Measurements from ENCODE around the gene NPEPPS. TPM values are rescaled to one million over a fixed set of nuclear protein-coding genes. Genes with fewer than 3 reads are reported as not detected.
"Not testable (repeated sequence)": the region's sequence is repeated elsewhere in the genome, so short reads cannot be mapped to it uniquely, and the experiment has no call there.

Gene NPEPPS
- 154 TPM for polyA plus RNA-seq (ENCODE audit: insufficient read length)

DNA sequence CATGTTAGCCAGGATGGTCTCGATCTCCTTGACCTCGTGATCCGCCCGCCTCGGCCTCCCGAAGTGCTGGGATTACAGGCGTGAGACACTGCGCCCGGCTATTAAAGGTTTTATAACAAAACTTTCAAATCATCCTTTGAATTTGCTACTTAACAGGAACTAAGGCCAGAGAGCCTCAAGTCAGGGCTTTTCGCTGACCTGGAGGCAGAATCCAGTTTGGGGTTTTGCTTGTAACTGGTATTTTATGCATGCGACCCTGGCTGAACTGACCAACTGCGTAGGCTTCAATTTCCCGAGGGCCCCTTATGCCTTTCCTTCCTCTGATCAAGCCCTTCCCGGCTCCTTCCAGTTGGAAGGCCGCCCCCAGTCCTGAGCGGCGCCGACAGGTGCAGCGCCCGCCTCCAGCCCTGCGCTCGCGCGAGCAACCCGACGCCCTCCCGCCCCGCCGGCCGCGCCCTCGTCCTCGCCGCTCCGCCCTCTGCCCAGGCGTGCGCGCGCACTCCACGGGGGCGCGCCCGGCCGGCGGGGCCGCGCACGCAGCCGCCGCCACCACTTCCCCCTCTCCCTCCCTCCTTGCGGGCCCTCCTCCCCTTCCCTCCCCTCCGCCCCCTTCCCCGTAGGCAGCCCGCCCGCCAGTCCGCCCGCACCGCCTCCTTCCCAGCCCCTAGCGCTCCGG lies at the start of gene NPEPPS:
Gene NPEPPS, plus strand, starts transcription at position 552 of the 676 bp plus-strand sequence. CDS start 193 bp downstream, outside the sequence.
- peak; percentile 89 for DNase-seq

GRCh38 chr17:47491841-47492212 lies 39.1 kb upstream of the NPEPPS start:
- DNase-seq: not testable (repeated sequence)

- DNase-seq: not testable (repeated sequence)
These were observed 31.8 kb upstream of the NPEPPS start for GRCh38 chr17:47499074-47499473.

DNA sequence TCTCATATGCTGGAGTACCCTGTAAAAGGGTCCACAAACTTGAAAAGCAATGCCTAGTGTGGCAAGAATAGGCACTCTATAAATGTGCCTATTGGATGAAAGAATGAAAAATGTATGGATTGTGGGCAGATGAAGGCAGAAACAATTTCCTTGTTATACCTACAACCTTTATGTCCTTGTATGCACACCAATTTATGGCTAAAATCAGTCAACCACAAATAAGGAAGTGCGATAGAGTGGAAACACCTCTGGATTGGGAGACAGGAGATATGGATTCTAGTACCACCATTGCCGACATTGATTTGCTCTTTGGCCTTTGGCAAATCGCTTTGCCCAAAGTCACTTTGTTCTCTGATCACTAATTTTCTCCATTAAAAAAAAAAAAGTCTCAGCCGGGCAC lies 31.4 kb upstream of the NPEPPS start:
- not testable (repeated sequence) for DNase-seq

DNA sequence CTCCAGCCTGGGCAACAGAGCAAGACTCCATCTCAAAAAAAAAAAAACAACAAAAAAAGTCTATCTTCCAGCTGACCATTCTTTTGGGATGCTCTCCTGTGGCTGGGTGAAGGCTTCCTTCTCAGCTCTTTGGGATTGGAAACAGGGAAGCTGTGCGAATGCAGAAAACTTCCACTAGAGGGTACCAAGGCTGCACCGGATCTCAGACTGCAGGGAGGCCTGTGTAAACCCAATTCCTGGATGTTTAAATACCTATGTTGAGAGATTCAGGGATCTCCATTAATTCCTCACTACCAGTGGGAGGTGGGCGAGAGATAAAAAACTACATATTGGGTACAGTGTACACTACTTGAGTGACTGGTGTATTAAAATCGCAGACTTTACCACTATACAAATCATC lies 30.3 kb upstream of the NPEPPS start:
- not testable (repeated sequence) for DNase-seq

DNA sequence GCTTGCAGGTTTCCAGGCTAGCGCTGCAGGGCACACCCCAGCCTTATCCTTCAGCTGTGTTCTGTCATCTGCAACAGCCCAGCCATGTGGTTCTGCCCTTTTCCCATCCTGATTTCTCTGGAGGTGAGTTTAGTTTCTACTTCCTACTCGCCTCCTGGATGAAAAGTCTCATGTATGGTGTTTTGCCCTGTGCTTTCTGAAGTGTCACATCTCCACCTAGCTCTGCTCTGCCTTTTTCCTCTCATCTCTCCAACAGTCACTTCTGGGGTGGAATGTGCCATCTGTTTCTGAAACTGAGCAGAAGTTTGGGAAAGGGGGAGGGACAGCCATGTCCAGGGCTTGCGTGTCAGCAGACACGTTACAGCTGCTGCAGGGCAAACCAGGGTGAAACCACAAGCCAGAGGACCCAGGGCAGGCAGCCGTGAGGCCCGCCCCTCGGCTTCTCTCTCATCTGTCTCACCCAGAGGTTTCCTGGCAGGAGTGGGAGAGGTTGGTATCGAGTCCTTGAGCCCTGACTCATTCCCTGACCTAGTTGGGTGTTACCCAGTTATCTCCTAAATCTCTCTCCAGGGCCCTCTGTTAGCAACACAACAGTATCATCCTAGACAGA lies 28.7 kb upstream of the NPEPPS start:
- not testable (repeated sequence) for DNase-seq

DNA sequence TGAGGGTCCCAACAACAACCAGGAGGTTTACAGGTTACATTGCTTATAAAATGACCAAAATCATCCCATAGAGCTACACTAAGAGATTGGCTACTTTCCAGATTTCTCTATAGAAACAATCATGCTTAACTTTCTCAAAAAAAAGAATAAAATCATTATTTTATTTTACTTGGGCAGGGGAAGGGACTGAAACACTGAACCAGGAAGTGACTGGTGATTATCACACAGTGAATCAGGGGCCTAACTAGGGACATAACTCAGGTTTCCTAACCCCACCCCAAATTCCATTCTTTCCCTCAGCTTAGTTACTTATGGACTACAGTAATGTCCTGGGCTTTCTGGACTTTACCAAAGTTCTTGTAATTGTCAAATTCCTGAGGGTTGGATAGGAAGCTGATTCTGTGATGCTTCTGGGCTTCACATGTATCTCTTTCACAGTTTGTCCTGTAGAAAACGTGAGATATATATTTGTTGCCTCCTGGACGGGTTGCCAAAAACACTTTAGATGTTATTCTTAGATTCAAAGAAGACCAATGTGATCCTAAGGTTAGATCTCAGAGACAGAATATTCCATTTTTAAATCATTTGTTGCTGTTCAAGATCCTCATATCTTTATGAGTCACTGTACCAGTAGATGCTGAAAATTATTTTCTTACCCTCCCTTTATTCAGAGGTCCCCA lies 28.0 kb upstream of the NPEPPS start:
- not testable (repeated sequence) for DNase-seq

DNA sequence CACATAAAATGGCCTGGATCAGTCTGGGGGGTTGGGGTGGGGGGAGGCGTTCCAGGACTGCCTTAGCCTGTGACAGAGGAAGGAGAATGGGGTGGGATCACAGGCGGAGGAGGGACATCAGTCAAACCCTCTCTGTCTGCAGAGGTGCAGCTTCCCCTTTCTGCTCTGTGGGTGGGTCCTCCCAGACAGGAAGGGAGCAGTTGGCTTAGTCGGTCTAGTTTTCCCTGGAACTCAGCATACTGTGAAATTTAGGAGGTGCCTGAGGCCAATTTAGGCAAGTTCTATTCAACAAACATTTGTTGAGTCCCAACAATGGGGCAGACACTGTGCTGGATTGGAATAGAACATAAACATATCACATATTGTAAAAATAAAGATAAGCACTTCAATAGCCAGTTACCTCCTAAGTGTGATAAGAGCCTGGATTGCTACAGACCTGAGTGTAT lies 19.2 kb upstream of the NPEPPS start:
- not testable (repeated sequence) for DNase-seq

- not testable (repeated sequence) for DNase-seq
These were observed 17.6 kb upstream of the NPEPPS start for GRCh38 chr17:47513301-47513700.

GRCh38 chr17:47518880-47519279 lies 12.0 kb upstream of the NPEPPS start:
- not testable (repeated sequence) for DNase-seq

DNA sequence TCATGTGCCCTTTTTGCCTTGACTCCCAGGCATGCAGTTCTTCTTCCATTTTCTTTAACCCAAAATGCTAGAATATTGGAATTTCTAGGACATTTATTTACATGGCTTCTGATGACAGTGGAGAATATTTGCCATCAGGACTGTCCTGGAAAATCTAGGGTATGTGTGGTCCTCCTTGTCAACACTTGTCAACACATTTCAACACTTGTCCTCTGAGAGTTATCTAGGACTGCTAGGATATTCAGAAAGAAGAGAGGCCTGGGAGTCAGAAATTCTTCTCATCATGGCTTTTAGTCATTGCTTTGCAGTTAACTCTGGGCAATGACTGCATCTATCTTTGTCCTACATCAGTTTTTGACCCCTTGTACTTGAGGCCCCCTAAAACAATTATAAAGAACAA lies 11.5 kb upstream of the NPEPPS start:
- not testable (repeated sequence) for DNase-seq

GRCh38 chr17:47520279-47520678 lies 10.6 kb upstream of the NPEPPS start:
- DNase-seq: not testable (repeated sequence)

- DNase-seq: not testable (repeated sequence)
These were observed 9.5 kb upstream of the NPEPPS start for GRCh38 chr17:47521434-47521833.

DNA sequence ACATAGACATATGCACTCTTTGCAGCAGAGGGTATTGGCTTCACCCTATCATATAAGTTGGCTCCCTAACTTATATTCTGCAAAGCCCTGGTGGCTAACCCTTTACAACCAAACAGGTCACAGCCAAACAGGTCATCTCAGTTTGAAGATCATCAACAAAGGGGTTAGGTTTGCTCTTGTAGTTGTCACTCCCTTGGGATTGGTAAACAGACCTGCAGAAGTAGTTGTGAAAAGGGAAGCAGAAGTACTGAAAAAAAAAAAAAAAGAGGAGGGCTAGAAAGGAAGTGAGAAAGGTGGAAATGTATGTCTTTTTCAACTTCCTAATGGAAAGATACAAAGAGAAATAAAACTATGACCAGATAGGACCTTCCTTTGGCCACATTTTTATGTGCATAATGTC lies 8.6 kb upstream of the NPEPPS start:
- not testable (repeated sequence) for DNase-seq

DNA sequence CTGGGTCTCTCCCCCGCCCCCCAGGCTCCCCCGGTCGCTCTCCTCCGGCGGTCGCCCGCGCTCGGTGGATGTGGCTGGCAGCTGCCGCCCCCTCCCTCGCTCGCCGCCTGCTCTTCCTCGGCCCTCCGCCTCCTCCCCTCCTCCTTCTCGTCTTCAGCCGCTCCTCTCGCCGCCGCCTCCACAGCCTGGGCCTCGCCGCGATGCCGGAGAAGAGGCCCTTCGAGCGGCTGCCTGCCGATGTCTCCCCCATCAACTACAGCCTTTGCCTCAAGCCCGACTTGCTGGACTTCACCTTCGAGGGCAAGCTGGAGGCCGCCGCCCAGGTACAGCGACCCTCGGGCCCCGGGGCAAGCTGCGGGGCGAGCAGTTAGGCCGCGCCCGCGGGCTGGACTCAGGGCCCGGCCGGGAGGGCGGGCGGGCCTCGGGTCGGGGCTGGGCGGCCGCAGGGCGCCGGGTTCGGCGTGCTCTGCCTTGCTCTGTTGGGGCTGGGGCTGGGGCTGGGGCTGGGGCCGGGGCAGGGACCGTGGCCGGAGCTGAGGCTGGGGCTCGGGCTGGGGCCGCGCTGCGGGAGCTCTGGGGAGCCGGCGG lies 419 bp downstream of the NPEPPS start:
- DNase-seq: not testable (repeated sequence)

GRCh38 chr17:47539085-47539484 lies 8.2 kb downstream of the NPEPPS start:
- DNase-seq: not testable (repeated sequence)

GRCh38 chr17:47541676-47542075 lies 10.8 kb downstream of the NPEPPS start:
- not testable (repeated sequence) for DNase-seq

DNA sequence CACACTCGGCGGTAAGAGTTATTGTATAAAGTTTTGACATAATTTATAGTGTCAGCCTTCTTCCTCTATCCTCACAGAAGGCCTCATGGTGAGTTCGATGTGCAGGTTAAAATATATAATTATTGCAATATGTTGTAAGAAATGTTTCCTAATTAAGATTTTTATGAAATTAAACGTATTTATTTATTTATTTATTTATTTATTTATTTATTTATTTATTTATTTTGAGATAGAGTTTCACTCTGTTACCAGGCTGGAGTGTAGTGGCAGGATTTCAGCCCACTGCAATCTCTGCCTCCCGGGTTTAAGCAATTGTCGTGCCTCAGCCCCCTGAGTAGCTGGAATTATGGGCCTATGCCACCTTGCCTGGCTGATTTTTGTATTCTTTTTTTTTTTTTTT lies 13.4 kb downstream of the NPEPPS start:
- DNase-seq: not testable (repeated sequence)

- not testable (repeated sequence) for DNase-seq
These were observed 23.8 kb downstream of the NPEPPS start for GRCh38 chr17:47554733-47555132.

DNA sequence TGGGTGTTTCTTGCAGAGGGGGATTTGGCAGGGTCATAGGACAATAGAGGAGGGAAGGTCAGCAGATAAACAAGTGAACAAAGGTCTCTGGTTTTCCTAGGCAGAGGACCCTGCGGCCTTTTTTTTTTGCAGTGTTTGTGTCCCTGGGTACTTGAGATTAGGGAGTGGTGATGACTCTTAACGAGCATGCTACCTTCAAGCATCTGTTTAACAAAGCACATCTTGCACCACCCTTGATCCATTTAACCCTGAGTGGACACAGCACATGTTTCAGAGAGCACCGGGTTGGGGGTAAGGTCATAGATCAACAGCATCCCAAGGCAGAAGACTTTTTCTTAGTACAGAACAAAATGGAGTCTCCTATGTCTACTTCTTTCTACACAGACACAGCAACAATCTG lies 25.2 kb downstream of the NPEPPS start:
- DNase-seq: not testable (repeated sequence)

GRCh38 chr17:47560517-47561043 lies 29.7 kb downstream of the NPEPPS start:
- not testable (repeated sequence) for DNase-seq

- not testable (repeated sequence) for DNase-seq
These were observed 30.9 kb downstream of the NPEPPS start for GRCh38 chr17:47561698-47562405.

Measured in hindlimb muscle (tissue), 1 donor.